ENCODE results near the gene PCSK2. TPM values are rescaled to one million over a fixed set of nuclear protein-coding genes. Genes with fewer than 3 reads are reported as not detected.

The PCSK2 gene
- total and polyA plus RNA-seq, 10 donors = 0.06 to 0.17 (median 0.16) TPM; not detected in 3

DNA sequence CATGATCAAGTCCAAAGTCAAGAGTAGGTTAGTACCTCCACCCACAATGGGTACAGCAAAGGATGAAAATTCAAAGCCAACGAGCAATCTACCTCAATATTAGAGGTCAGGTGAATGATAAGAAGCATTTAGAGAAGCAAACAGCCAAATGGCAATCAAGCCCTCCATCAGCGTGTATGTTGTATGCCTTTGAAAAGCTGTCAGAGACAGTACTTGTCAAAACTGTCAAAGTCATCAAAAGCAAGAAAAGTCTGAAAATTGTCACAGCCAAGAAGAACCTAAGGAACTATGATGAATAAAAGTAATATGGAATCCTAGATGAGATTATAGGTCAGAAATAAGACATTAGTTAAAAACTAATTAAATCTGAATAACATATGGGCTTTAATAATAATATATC lies 99.3 kb downstream of the PCSK2 start:
- no peaks in the 10 kb centered on the region for H3K9me3 ChIP-seq
- intact Hi-C loops (cut with DNase I; ENCODE audit: low total_unique reads) = no loop called here

DNA sequence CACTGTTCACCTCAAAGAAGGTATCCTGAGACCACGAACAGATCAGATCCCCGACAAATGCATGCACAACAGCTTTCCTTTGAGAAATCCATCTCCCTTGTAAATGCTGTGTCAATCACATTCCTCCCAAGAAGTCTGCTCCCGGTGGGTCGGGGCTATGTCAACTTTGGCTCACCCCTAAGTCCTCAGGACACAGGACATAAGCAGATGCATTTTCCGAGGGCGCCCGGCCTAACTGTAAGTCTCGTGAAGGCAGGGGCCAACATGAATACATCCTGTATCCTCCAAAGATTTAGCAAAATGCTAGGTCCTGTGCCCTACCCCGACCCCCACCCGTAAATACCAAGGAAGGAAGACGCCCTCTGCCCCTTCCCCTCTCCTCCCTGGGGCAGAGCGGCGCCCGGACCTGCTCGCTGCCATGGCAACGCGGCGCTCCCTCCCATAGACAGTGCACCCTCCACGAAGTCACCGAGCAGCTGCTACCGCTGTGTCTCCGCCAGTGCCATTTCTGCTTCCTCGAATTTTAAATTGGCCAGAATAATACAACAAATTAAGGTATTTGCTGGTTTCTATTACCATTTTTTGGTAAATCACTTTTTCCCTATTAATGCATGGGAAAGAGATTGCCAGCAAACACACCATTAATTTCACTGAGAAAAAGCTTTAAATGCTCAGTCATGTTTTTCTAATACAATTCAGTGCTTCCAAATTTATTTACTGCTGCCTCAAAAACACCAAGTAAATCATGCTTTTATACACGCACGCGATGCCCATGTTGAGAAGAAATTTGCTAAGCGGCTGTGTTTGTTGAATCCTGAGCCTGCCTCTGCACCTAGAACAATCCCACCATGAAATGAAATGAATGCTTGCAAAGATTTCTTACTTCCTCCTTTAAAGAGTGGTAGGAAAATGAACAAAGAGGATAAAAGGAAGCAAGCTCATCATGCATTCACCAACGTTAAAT lies 100.6 kb downstream of the PCSK2 start:
- Histone ChIP-seq H3K27me3 (replicated peaks in 1 of 7) (peaks cover 0 to 29% (median 12%) of the 10 kb centered on the region in 7 donors), H3K36me3 (no peaks in the 10 kb centered on the region), H3K27ac (no peak overlapping the region), H3K4me1 (no peaks in the 10 kb centered on the region), H3K9me3 (no peaks in the 10 kb centered on the region), H3K4me3 (no peak overlapping the region)
- intact Hi-C loops (cut with DNase I; ENCODE audit: low total_unique reads) = no loop called here
- TF ChIP-seq CTCF (IDR thresholded peaks at IDR 0.05 in 8 of 11, conservative IDR thresholded peaks at IDR 0.05 in 3 of 11) = no peak
- no peak for TF ChIP-seq POLR2AphosphoS5 (IDR thresholded peaks at IDR 0.05)
- TF ChIP-seq POLR2A (IDR thresholded peaks at IDR 0.05) = no peak
- WGBS, 5 donors = 26 to 39% (median 36%) methylated on average over 26 to 28 of the region's 28 CpGs
- DNase-seq = no peak

More for the DNA sequence above, 99.3 kb downstream of the PCSK2 start:
- no peaks in the 10 kb centered on the region for H3K36me3 ChIP-seq
- H3K27ac ChIP-seq = no peak overlapping the region
- H3K4me3 ChIP-seq = no peak overlapping the region
- WGBS, 5 donors = 74 to 84% (median 76%) methylated on average over 2 of the region's 2 CpGs
- TF ChIP-seq POLR2AphosphoS5 (IDR thresholded peaks at IDR 0.05) (no peak), POLR2A (IDR thresholded peaks at IDR 0.05) (no peak), CTCF (IDR thresholded peaks at IDR 0.05 in 8 of 11, conservative IDR thresholded peaks at IDR 0.05 in 3 of 11) (no peak)
- H3K27me3 ChIP-seq (replicated peaks in 1 of 7) = peaks cover 0 to 29% (median 12%) of the 10 kb centered on the region in 7 donors
- no peak for DNase-seq
- H3K4me1 ChIP-seq = no peaks in the 10 kb centered on the region

DNA sequence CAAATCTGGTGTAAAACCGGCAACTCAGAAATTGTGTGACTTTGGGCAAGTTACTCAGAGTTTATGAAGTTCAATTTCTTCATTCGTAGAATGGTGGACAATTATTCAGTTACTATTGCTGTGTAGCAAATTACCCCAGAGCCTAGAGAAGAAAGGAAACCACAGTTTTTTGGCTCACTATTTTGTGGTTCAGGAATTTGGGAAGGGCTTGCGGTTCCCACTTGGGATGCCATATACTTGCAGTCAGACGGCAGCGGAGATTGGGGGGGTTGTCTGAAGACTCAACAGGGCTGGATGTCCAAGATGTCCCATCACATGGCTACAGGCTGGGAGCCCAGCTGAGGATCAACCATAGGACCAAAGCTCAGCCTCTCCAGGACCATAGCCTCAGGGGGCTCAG lies 108.1 kb downstream of the PCSK2 start:
- WGBS, 5 donors = 74 to 84% (median 77%) methylated on average over 5 of the region's 5 CpGs
- intact Hi-C loops (cut with DNase I; ENCODE audit: low total_unique reads) = no loop called here
- no peak for TF ChIP-seq POLR2A (IDR thresholded peaks at IDR 0.05)
- no peak for TF ChIP-seq POLR2AphosphoS5 (IDR thresholded peaks at IDR 0.05)
- TF ChIP-seq CTCF (IDR thresholded peaks at IDR 0.05 in 8 of 11, conservative IDR thresholded peaks at IDR 0.05 in 3 of 11) = no peak
- Histone ChIP-seq H3K36me3 (no peaks in the 10 kb centered on the region), H3K27ac (no peak overlapping the region), H3K4me3 (no peak overlapping the region), H3K27me3 (replicated peaks in 1 of 7) (no peaks in the 10 kb centered on the region), H3K9me3 (no peaks in the 10 kb centered on the region), H3K4me1 (no peaks in the 10 kb centered on the region)
- DNase-seq = no peak

GRCh38 chr20:17339000-17339399 lies 112.2 kb downstream of the PCSK2 start:
- Histone ChIP-seq H3K9me3 (no peaks in the 10 kb centered on the region), H3K4me3 (no peak overlapping the region), H3K36me3 (no peaks in the 10 kb centered on the region), H3K27ac (no peak overlapping the region), H3K4me1 (no peaks in the 10 kb centered on the region), H3K27me3 (replicated peaks in 1 of 7) (no peaks in the 10 kb centered on the region)
- WGBS, 5 donors = 66 to 79% (median 70%) methylated on average over 6 of the region's 6 CpGs
- TF ChIP-seq CTCF (IDR thresholded peaks at IDR 0.05 in 8 of 11, conservative IDR thresholded peaks at IDR 0.05 in 3 of 11) = no peak
- DNase-seq = no peak
- intact Hi-C loops (cut with DNase I; ENCODE audit: low total_unique reads) = no loop called here

Measured in spleen (tissue), 11 donors.